ENCODE data around the gene RFPL1.
A peak's percentile ranks its signal among the peaks of the same experiment; 100 is the strongest.
"Not testable (repeated sequence)": the region's sequence is repeated elsewhere in the genome, so short reads cannot be mapped to it uniquely, and the experiment has no call there.

RFPL1 gene

GRCh38 chr22:29438283-29438682 lies at the start of gene RFPL1:
Gene RFPL1, plus strand, starts transcription at chr22:29438583.
- not testable (repeated sequence) for DNase-seq

- DNase-seq = no peak
Measured at GRCh38 chr22:29388759-29389090, 49.7 kb upstream of the RFPL1 start.

- no peak for DNase-seq
Measured at GRCh38 chr22:29390270-29390669, 48.1 kb upstream of the RFPL1 start.

GRCh38 chr22:29391546-29391945 lies 46.8 kb upstream of the RFPL1 start:
- DNase-seq = no peak

DNA sequence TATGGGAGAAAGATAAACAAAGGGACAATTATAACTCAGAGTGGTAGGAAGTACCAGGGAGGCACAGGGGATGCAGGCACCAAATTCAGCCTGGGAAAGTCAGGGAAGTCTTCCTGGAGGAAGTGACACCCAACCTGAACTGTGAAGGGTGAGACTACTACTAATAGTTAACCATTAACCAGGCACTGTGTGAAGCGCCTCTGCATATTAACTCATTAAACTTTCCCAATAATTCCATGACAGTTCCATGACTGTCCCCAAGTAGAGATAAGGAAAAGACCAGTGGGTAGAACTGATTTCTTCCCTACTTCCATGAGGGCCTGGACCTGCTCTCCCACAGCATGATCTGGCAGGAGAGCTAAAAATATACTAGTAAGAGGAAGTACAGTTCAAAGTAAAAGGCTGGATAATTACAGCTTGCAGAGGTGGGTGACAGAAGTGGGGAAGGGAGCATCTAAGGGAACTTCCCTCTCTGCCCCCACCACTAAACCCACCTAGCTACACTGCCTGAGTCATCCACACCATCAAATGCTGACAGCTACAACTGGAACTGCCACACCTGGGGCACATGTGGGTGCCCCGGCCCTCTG lies 45.3 kb upstream of the RFPL1 start:
- no peak for DNase-seq

- peak; percentile 12 for DNase-seq
Measured at GRCh38 chr22:29394931-29395581, 43.3 kb upstream of the RFPL1 start.

DNA sequence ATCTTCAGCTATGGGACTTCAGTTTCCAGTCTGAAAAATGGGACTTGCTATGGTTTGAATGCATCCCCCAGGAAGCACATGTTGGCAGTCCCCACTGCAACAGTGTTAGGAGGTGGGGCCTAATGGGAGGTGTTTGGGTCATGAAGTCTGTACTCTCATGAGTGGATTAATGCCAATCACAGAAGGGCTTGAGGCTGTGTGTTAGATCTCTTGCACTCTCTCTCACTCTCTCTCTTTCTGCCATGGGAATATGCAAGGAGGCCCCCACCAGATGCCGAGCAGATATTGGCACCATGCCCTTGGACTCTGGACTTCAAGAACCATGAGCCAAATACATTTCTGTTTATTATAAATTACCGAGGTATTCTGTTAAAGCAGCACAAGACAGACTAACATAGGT lies 42.3 kb upstream of the RFPL1 start:
- no peak for DNase-seq

GRCh38 chr22:29397791-29398190 lies 40.6 kb upstream of the RFPL1 start:
- DNase-seq = no peak

DNA sequence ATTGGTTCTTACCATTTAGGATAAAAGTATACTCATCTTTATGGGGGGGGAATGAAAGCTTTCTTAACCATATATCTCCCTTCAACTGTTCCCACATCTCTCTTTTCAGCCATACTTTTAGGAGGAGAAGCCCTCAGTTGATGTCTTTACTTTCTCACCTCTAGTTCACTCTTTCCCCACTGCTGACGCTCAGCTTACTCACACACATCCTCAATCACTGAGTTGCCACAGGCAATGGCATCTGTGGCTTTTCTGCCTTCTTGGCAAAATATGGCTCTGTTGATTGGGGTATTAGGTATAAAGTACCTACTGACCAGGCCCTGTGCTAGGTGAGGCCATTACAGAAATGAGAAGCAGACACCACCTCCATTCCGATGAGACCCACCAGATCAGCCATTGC lies 37.8 kb upstream of the RFPL1 start:
- no peak for DNase-seq

- DNase-seq = not testable (repeated sequence)
Measured at GRCh38 chr22:29401538-29401937, 36.8 kb upstream of the RFPL1 start.

GRCh38 chr22:29408940-29409339 lies 29.4 kb upstream of the RFPL1 start:
- no peak for DNase-seq

GRCh38 chr22:29411569-29412211 lies 26.7 kb upstream of the RFPL1 start:
- DNase-seq = not testable (repeated sequence)

DNA sequence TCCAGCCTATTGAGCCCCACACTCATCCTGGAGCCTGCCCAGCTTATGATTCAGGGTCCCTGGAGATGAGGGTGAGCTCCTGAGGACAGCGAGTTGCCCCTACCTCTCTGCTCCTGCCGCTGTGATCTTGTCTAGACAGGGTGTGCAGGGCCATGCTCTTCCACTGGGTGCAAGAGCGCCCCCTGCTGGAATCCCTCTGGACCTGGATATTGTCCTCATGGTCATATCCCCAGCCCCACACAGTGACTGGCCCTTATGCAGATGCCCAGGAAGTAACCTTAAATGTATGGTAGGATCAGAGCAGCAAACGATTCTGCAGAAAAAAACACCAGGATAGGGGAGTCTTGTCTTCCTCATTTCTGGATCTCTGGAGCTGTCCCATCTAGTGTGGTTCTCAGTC lies 25.6 kb upstream of the RFPL1 start:
- not testable (repeated sequence) for DNase-seq

- not testable (repeated sequence) for DNase-seq
Measured at GRCh38 chr22:29414951-29415591, 23.3 kb upstream of the RFPL1 start.

- DNase-seq = not testable (repeated sequence)
Measured at GRCh38 chr22:29418704-29419103, 19.7 kb upstream of the RFPL1 start.

DNA sequence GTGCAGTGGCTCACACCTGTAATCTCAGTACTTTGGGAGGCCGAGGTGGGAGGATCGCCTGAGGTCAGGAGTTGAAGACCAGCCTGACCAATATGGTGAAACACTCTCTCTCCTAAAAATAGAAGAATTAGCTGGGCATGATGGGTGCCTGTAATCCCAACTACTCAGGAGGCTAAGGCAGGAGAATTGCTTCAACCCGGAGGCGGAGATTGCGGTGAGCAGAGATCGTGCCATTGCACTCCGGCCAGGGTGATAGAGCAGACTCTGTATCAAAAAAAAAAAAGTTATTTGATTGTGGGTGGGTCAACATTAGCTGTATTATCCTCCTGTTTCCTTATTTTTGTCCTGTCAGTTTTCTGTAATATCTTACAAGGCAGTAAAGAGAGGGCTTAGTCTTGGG lies 11.9 kb upstream of the RFPL1 start:
- no peak for DNase-seq

GRCh38 chr22:29427176-29427760 lies 11.1 kb upstream of the RFPL1 start:
- no peak for DNase-seq

GRCh38 chr22:29431986-29432385 lies 6.4 kb upstream of the RFPL1 start:
- DNase-seq = no peak

GRCh38 chr22:29433856-29434255 lies 4.5 kb upstream of the RFPL1 start:
- DNase-seq = no peak

DNA sequence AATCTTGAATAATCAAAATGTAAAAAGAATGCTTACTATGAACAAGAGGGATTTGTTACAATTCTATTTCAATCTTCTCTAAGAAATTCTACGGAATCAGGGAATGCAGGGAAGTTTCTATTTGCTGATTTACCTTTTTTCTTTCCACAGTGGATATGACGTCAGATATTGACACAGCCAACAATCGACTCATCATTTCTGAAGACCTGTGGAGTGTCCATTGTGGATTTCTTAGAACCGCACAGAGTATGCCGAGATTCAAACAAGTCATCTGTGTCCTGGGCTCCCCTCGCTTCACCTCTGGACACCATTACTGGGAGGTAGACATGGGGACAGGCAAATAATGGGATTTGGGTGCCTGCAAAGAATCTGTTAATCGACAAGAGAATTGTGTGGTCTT lies 4.1 kb upstream of the RFPL1 start:
- DNase-seq = no peak

- DNase-seq = no peak
Measured at GRCh38 chr22:29435236-29436136, 2.9 kb upstream of the RFPL1 start.

DNA sequence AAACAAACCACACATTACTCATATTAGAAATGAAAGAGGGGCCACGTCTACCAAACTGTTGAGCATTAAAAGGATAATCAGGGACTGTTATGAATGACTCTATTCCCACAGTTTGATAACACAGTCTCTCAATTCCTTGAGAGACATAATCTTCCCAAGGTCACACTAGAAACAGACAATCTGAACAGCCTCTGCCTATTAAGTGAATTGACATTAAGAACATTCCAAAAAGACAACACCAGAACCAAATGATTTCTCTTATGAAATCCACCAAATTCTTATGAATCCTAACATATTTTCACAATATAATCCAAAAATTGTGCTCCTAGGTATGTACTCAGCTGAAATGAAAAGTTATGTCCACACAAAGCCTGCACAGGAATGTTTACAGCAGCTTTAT lies 4.6 kb downstream of the RFPL1 start:
- no peak for DNase-seq

DNA sequence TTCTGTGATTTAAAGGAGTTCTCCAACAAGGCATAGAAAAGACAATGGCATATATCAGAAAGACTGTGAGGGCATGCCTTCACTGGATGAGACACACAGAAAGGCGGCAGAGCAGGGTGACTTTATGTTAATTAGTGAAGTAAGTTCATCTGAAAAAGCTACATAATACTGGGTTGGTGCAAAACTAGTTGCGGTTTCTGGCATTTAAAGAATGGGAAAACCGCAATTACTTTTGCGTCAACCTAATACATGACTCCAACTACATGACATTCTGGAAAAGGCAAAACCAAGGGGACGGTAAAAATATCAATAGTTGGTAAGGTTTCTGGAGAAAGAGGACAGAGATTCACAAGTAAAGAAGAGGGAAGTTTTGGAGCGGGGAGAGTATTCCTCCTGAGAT lies 5.1 kb downstream of the RFPL1 start:
- DNase-seq = no peak

All from KG1 (cell line).